Astrocyte of the cerebellum (primary cell): ENCODE results near the gene KCNG2.

Source experiments
- DNase-seq: peaks from one replicate; pipeline ENCODE4 v3.0.0-alpha.2; 2011; ENCODE audit warnings: low read depth
- H3K4me3 ChIP-seq: 2 replicates; pipeline ENCODE4 v1.5.1; 2011; ENCODE audit warnings: mild to moderate bottlenecking, low read depth, low read length, moderate library complexity
- CTCF ChIP-seq: IDR thresholded peaks from 2 replicates; pipeline ENCODE4 v1.5.1; 2012; ENCODE audit warnings: low read length, low read depth, moderate library complexity, mild to moderate bottlenecking; ENCODE audit errors: missing control alignments
- in situ Hi-C: cut with HindIII; loops from 2 replicates; pipeline ENCODE4 v1.10.0; 2017; ENCODE audit warnings: low sequenced_read_pairs

The KCNG2 gene

DNA sequence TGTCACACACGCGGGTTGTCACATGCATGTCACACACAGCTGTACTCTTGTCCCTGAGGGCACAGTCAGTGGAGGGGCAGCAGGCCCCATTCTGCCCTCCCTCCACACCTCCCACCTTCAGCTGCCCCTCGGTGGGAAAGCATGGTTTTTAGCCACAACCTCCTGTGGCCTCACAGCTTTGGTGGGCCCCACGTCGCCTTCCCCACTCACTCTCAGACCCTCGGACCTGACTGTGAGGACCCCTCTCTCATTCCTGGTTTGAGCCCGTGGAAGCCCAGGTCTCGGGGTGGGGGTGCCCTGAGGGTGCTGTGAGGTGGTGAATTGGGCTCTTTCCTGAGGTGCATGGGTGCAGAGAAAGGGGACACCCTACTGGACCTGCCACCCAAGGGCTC lies 19.9 kb downstream of the KCNG2 start:
- no peak overlapping the region for H3K4me3 ChIP-seq
- in situ Hi-C loops: no loop called here
- no peak for DNase-seq
- no peak for TF ChIP-seq CTCF

- H3K4me3 ChIP-seq: no peak overlapping the region
- no peak for DNase-seq
- in situ Hi-C loops: no loop called here
- no peak for TF ChIP-seq CTCF
Observed at GRCh38 chr18:79818036-79818435, 20.3 kb downstream of the KCNG2 start.

GRCh38 chr18:79818631-79819030 lies 20.9 kb downstream of the KCNG2 start:
- no peak for TF ChIP-seq CTCF
- no peak overlapping the region for H3K4me3 ChIP-seq
- no peak for DNase-seq
- in situ Hi-C loops: no loop called here

DNA sequence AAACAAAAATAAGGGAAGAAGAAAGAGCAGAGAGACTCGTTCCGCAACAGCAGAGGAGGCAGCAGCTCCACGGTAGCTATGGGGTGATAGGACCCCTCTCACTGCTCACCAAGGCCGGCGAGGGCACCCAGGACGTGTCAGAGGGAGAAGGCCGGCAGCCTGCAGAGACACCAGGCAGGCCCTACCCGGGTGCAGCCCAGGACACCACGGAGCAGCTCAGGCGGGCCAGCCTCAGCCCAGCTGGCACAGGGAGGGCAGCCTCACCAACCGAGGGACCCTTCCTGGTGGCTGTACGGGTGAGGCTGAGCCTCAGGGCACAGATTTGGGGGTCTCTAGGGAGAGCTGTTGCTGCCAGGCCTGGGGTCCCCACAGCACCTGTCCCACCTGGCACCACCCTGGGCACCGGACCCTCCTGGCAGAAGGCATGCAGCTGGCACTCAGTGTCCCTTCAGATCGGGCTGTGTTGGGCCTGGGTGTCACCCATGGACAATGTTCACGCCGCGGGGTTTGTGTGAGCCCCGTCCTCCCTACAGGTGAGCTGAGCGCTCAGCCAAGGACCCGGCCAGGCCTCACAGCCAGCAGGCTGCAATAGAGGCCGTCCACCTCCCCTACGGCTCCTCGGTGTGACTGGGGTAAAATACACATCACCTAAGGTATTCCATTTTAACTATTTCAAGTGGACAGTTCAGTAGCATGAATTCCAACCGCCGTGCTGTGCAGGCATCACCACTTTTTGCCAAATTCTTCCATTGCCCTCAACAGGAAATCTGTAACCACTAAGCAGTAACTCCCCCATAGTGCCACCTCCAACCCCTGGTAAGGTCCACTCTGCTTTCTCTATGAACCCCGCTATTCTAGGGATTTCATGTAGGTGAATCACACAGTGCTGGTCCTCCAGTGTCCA lies 21.6 kb downstream of the KCNG2 start:
- no peak overlapping the region for H3K4me3 ChIP-seq
- in situ Hi-C loops: no loop called here
- DNase-seq: no peak
- TF ChIP-seq CTCF: no peak

- no peak for DNase-seq
- no peak for TF ChIP-seq CTCF
- H3K4me3 ChIP-seq: no peak overlapping the region
- in situ Hi-C loops: no loop called here
Observed at GRCh38 chr18:79819968-79820351, 22.2 kb downstream of the KCNG2 start.

- TF ChIP-seq CTCF: no peak
- no peak overlapping the region for H3K4me3 ChIP-seq
- DNase-seq: no peak
- in situ Hi-C loops: no loop called here
Observed at GRCh38 chr18:79823120-79823519, 25.4 kb downstream of the KCNG2 start.
